GM19023 (cell line): ENCODE results near the gene APP.
A peak's percentile ranks its signal among the peaks of the same experiment; 100 is the strongest.
"Not testable (repeated sequence)": the region's sequence is repeated elsewhere in the genome, so short reads cannot be mapped to it uniquely, and the experiment has no call there.

Source experiments
- ATAC-seq: cut with Tn5 transposase; IDR thresholded peaks from one replicate; pipeline ENCODE4 v1.9.1; 2021; ENCODE audit warnings: mild to moderate bottlenecking, moderate library complexity; ENCODE audit not compliant: unreplicated experiment

Gene APP

GRCh38 chr21:26165331-26165730 is 5.2 kb downstream of the APP start:
- ATAC-seq = no peak

DNA sequence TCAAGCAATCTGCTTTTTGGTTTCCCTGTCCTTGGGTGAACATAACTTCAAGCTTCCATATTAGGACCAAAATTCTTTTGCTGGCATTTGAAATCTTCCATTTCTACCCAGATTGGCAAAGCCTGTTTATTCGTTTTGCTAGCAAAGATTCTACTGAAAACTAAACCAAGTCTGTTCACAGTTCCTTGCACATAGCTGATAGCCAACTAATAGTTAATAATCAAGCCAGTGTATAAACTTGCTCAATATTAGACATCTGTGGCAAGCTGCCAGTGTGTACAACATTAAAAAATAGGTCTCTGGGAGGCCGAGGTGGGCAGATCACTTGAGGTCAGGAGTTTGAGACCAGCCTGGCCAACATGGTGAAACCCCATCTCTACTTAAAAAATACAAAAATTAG is 6.3 kb downstream of the APP start:
- ATAC-seq = no peak

GRCh38 chr21:26162081-26162480 is 8.5 kb downstream of the APP start:
- no peak for ATAC-seq

DNA sequence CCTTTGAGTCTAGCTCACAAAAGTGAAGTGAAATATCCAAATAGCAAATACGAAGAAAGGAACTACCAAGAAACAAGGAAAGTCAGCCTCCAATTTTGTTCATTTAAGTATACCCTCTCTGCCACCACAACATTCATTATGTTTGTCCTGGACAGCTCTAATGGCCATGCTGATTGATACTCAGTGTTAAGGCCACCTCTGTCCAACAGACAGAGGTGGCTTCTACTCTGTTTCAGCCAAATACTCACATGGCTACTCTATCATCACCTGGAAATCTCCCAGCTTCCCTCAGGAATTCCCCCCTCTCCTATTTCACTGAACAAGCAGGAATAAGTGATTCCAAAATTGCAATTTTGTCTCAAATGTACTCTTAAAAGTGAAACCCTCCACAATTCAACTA is 10.7 kb downstream of the APP start:
- ATAC-seq = no peak

GRCh38 chr21:26157801-26158200 is 12.8 kb downstream of the APP start:
- no peak for ATAC-seq

- ATAC-seq = no peak
These were observed 15.8 kb downstream of the APP start for GRCh38 chr21:26154753-26155152.

- ATAC-seq = no peak
These were observed 16.8 kb downstream of the APP start for GRCh38 chr21:26153758-26154157.

- no peak for ATAC-seq
These were observed 21.7 kb downstream of the APP start for GRCh38 chr21:26148840-26149354.

DNA sequence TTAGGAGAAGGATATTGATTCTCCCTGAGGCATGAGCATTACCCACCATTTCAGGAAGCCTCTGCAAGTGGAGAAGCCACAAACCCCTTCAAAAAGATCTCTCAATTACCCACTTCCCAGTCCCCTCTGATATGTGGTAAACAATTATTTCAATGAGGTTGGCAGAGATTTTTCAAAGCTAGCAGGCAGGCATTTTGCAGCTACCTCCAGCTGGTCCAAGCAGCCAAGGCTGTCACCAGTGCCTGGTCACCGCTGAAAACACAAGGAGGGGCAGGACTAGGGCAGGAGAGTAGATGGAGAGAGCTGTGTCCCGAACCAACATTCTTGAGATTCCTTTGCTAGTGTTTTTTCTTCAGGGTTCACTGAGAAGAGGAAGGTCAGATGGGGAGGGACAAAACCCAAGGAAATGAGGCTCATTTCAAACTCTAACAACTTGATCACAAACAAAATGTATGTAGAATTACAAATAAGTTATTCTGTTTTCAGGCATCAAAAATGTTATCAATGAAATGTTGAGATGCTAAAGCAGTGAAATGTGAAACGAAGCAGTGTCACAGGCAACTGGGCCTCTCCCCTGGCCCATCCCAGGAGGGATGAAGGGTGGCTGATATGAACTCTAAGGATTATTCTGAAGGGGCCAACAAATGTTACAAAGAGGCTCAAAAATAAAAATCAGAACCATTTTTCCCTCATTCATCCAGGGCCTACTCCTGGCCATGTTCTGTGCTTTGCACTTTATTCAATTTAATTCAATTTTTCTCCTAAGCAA is 22.3 kb downstream of the APP start:
- no peak for ATAC-seq

GRCh38 chr21:26147535-26147934 is 23.0 kb downstream of the APP start:
- no peak for ATAC-seq

GRCh38 chr21:26146681-26147080 is 23.9 kb downstream of the APP start:
- ATAC-seq = no peak

DNA sequence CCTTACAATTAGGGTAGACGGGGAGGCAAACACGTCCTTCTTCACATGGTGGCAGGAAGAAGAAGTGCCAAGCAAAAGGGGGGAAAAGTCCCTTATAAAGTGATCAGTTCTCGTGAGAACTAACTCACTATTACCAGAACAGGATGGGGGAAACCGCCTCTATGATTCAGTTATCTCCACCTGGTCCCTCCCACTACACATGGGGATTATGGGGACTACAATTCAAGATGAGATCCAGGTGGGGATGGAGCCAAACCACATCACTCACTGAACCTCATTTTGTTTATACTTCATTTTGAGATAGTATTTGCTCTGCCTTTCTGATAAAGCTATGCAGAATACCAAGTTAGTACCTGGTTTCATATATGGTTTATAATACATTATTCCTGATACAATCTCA is 26.5 kb downstream of the APP start:
- no peak for ATAC-seq

DNA sequence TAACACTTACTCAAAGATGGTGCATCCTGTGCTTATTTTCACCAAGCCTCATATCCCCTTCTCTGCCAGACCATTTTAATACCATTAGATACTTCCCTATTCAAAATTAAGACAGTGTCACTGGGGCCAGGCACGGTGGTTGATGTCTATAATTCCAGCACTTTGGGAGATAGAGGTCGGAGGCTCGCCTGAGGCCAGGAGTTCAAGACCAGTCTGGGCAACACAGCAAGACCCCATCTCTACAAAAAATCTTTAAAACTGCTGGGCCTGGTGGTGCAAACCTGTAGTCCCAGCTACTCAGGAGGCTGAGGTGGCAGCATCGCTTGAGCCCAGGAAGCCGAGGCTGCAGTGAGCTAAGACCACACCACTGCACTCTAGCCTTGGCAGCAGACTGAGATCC is 28.2 kb downstream of the APP start:
- no peak for ATAC-seq

DNA sequence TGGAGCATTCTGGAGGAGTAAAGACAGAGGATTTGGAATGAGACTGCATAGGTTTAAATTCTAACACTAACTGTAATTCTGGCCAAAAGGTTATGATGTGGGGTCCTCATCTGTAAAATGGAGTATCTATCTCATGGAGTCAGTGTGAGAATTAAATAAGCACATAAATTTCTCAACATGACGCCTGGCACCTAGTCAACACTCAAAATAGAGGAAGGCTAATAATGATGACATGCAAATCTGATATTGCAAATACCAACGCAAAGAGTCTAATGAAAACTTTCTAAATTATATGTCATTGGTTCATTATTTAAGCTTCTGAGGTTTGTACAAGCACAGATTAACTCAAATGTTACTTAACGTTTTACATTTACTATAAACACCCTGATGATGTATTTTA is 29.6 kb downstream of the APP start:
- no peak for ATAC-seq

GRCh38 chr21:26140164-26140579 is 30.4 kb downstream of the APP start:
- no peak for ATAC-seq

GRCh38 chr21:26138615-26139257 is 31.8 kb downstream of the APP start:
- no peak for ATAC-seq

DNA sequence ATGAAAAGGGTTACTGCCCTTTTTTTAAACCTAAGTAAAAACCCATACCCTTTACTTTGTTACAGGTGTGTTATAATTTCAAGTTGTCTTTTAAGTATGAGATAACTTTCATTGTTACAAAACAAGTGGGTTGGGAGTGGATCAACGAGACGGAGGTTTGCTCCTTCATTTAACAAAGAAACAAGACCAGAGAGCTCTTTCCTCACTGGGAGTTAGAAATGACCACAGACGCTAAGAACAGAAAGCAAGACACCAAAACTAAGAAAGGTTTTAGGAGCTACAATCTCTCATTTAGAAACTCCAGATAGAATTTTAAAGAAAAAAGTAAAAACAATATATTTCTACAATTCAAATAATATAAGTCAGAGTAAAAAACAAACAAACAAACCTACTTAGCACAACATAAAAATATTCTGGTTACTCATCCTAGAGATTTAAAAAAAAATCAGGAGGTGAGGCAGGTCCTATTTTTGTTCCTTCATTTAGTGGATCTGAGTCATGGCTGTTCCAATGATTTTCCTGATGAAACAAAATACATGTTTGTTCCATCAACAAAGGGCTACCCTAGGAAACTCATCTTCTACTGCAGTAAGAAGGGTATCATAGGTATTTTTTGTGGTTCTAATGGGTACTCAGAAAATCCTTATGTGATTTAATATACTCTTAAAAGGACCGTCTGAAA is 33.0 kb downstream of the APP start:
- no peak for ATAC-seq

GRCh38 chr21:26136671-26137070 is 33.9 kb downstream of the APP start:
- peak; percentile 89 for ATAC-seq

GRCh38 chr21:26135520-26135919 is 35.0 kb downstream of the APP start:
- no peak for ATAC-seq

DNA sequence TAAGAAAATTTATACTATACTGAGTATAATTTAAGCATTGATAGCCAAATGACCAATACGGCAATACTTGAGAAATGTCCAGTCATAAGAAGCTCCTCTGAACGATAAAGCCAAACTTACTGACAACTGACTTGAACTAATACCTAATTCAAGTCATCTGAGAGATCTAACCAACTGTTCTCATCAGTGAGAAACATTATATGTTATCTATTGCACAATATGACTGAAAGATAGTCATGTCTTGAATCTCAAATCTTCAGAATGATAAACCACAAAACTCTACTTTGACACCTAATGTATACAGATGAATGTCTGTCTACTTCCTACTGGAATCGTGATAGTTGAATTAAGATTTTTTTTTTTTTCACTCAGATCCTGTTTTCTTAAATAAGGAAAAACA is 39.0 kb downstream of the APP start:
- no peak for ATAC-seq

- not testable (repeated sequence) for ATAC-seq
These were observed 39.5 kb downstream of the APP start for GRCh38 chr21:26131053-26131452.
